Neural crest cell (in vitro differentiated cells): ENCODE data around the gene SNX30. TPM values are rescaled to one million over a fixed set of nuclear protein-coding genes. Genes with fewer than 3 reads are reported as not detected.

ENCODE experiments used
- DNase-seq: peaks from one replicate; pipeline ENCODE4 v3.0.0; 2021; ENCODE audit warnings: low read depth, mixed read lengths, low spot score
- H3K27ac Mint-ChIP-seq: one replicate; pipeline ENCODE4 v1.8.0; 2021; ENCODE audit warnings: mild to moderate bottlenecking, mixed read lengths; ENCODE audit not compliant: unreplicated experiment
- H3K27me3 Mint-ChIP-seq: 2 replicates; pipeline ENCODE4 v1.8.0; 2021; ENCODE audit warnings: low read depth, mild to moderate bottlenecking, mixed read lengths
- H3K36me3 Mint-ChIP-seq: 2 replicates; pipeline ENCODE4 v1.8.0; 2021; ENCODE audit warnings: low read depth, mild to moderate bottlenecking, mixed read lengths
- H3K4me1 Mint-ChIP-seq: 2 replicates; pipeline ENCODE4 v1.8.0; 2021; ENCODE audit warnings: mixed read lengths
- H3K4me3 Mint-ChIP-seq: one replicate; pipeline ENCODE4 v1.8.0; 2021; ENCODE audit warnings: mild to moderate bottlenecking, mixed read lengths
- H3K9me3 Mint-ChIP-seq: 2 replicates; pipeline ENCODE4 v1.8.0; 2021; ENCODE audit warnings: mixed read lengths
- CTCF ChIP-seq: fragments of 200-600 bp; sonication (generic); conservative IDR thresholded peaks from 2 replicates; pipeline ENCODE4 v1.5.0; 2021; ENCODE audit warnings: antibody characterized with exemption, mild to moderate bottlenecking
- total RNA-seq: library from RNA; stranded (reverse); gene quantifications from 2 replicates; pipeline ENCODE4 v1.2.1, GENCODE V29; 2021

The SNX30 gene
- total RNA-seq, 1 donor from 2014 or later, result 14.5 TPM

- Mint-ChIP-seq H3K4me3 (no peak overlapping the region), H3K9me3 (no peaks in the 10 kb centered on the region), H3K36me3 (peaks cover 9% of the 10 kb centered on the region), H3K27ac (no peak overlapping the region), H3K27me3 (no peaks in the 10 kb centered on the region), H3K4me1 (peaks cover 4% of the 10 kb centered on the region)
- TF ChIP-seq CTCF, result no peak
- DNase-seq, result no peak
These were observed 113.2 kb downstream of the SNX30 start for GRCh38 chr9:112863746-112864145.

GRCh38 chr9:112864403-112864802 is 113.8 kb downstream of the SNX30 start:
- TF ChIP-seq CTCF, result no peak
- Mint-ChIP-seq H3K4me1 (peaks cover 7% of the 10 kb centered on the region), H3K36me3 (peaks cover 11% of the 10 kb centered on the region), H3K27ac (no peak overlapping the region), H3K9me3 (no peaks in the 10 kb centered on the region), H3K4me3 (no peak overlapping the region), H3K27me3 (no peaks in the 10 kb centered on the region)
- DNase-seq, result no peak

GRCh38 chr9:112864982-112865381 is 114.4 kb downstream of the SNX30 start:
- no peaks in the 10 kb centered on the region for H3K9me3 Mint-ChIP-seq

GRCh38 chr9:112866662-112867274 is 116.2 kb downstream of the SNX30 start:
- Mint-ChIP-seq H3K4me3 (no peak overlapping the region), H3K9me3 (no peaks in the 10 kb centered on the region), H3K4me1 (peaks cover 8% of the 10 kb centered on the region), H3K27ac (no peak overlapping the region), H3K27me3 (no peaks in the 10 kb centered on the region), H3K36me3 (peaks cover 9% of the 10 kb centered on the region)
- TF ChIP-seq CTCF, result no peak
- no peak for DNase-seq

More at GRCh38 chr9:112864982-112865381, 114.4 kb downstream of the SNX30 start:
- Mint-ChIP-seq H3K27me3 (no peaks in the 10 kb centered on the region), H3K36me3 (peaks cover 11% of the 10 kb centered on the region), H3K27ac (no peak overlapping the region), H3K4me1 (peaks cover 8% of the 10 kb centered on the region), H3K4me3 (no peak overlapping the region)
- no peak for TF ChIP-seq CTCF
- no peak for DNase-seq

GRCh38 chr9:112867275-112867991 is 116.9 kb downstream of the SNX30 start:
- no peaks in the 10 kb centered on the region for H3K27me3 Mint-ChIP-seq
- no peak overlapping the region for H3K27ac Mint-ChIP-seq
- no peak for DNase-seq
- H3K4me3 Mint-ChIP-seq, result no peak overlapping the region
- H3K36me3 Mint-ChIP-seq, result peaks cover 8% of the 10 kb centered on the region
- peaks cover 8% of the 10 kb centered on the region for H3K4me1 Mint-ChIP-seq
- H3K9me3 Mint-ChIP-seq, result no peaks in the 10 kb centered on the region
- no peak for TF ChIP-seq CTCF
